HEK293 (cell line): ENCODE measurements around the gene SIL1.

ENCODE experiments used
- CTCF ChIP-seq: fragments of 450-650 bp; formaldehyde crosslinking; IDR thresholded peaks from 2 replicates; pipeline ENCODE4 v1.5.1; 2016; ENCODE audit warnings: missing biosample characterization, missing genetic modification characterization
- KLF16 ChIP-seq: fragments of 450-650 bp; formaldehyde crosslinking; IDR thresholded peaks from 2 replicates; pipeline ENCODE4 v1.5.1; 2017; ENCODE audit warnings: missing biosample characterization, missing genetic modification characterization
- YY2 ChIP-seq: fragments of 450-650 bp; formaldehyde crosslinking; IDR thresholded peaks from 2 replicates; pipeline ENCODE4 v1.5.1; 2016; ENCODE audit warnings: missing biosample characterization, missing genetic modification characterization
- ZBTB6 ChIP-seq: fragments of 450-650 bp; formaldehyde crosslinking; IDR thresholded peaks from 2 replicates; pipeline ENCODE4 v1.5.1; 2017; ENCODE audit warnings: missing biosample characterization, missing genetic modification characterization
- ZNF184 ChIP-seq: fragments of 450-650 bp; IDR thresholded peaks from 2 replicates; pipeline ENCODE4 v1.5.1; 2018; ENCODE audit warnings: missing biosample characterization, mild to moderate bottlenecking, missing genetic modification characterization
- ZNF202 ChIP-seq: fragments of 450-650 bp; formaldehyde crosslinking; IDR thresholded peaks from 2 replicates; pipeline ENCODE4 v1.5.1; 2016; ENCODE audit warnings: missing biosample characterization, missing genetic modification characterization, borderline replicate concordance
- ZNF26 ChIP-seq: fragments of 450-650 bp; formaldehyde crosslinking; IDR thresholded peaks from 2 replicates; pipeline ENCODE4 v1.5.1; 2016; ENCODE audit warnings: missing biosample characterization, missing genetic modification characterization
- ZNF274 ChIP-seq, 2 experiments: fragments of 200-500 bp in 1 of 2; fragments of 450-650 bp in 1 of 2; sonication (Bioruptor generic) in 1 of 2; formaldehyde crosslinking in 1 of 2; IDR thresholded peaks; 2 replicates each; pipeline versions ENCODE4 v1.5.1 to v1.6.1; 2014 to 2016; ENCODE audit warnings: borderline replicate concordance in 1 of 2, inconsistent platforms in 1 of 2, low read length in 1 of 2, missing biosample characterization in 1 of 2, missing genetic modification characterization in 1 of 2
- ZSCAN30 ChIP-seq: fragments of 450-650 bp; IDR thresholded peaks from 2 replicates; pipeline ENCODE4 v1.5.1; 2018; ENCODE audit warnings: missing biosample characterization, mild to moderate bottlenecking, missing genetic modification characterization, moderate library complexity

- TF ChIP-seq CTCF (tag by site-specific recombination) = no peak
- no peak for TF ChIP-seq ZNF202
- no peak for TF ChIP-seq ZNF26 (tag by site-specific recombination)
- no peak for TF ChIP-seq ZNF274 (IDR thresholded peaks at IDR 0.05; ENCODE audit: low read length)
- TF ChIP-seq ZNF274 (tag by site-specific recombination; IDR thresholded peaks at IDR 0.05; ENCODE audit: borderline replicate concordance) = no peak
- TF ChIP-seq KLF16 = no peak
- TF ChIP-seq ZNF184 (tag by site-specific recombination) = no peak
- no peak for TF ChIP-seq ZBTB6
- no peak for TF ChIP-seq ZSCAN30
- TF ChIP-seq YY2 (tag by site-specific recombination) = no peak
Observed at GRCh38 chr5:138972836-138973235, 225.3 kb downstream of the SIL1 start.
